Trophoblast cell (in vitro differentiated cells and primary cell): ENCODE measurements around the gene IGFL3.
"Not testable (repeated sequence)": the region's sequence is repeated elsewhere in the genome, so short reads cannot be mapped to it uniquely, and the experiment has no call there.

Experiments used
- DNase-seq, 2 donors: peaks; one replicate each; pipeline ENCODE4 v3.0.0-alpha.2; 2016
- H2AFZ ChIP-seq: 2 replicates; pipeline ENCODE4 v1.6.1; 2013; ENCODE audit warnings: low read length, moderate library complexity, mild to moderate bottlenecking; ENCODE audit not compliant: insufficient read depth, poor library complexity
- H2AK5ac ChIP-seq: 2 replicates; pipeline ENCODE4 v1.6.1; 2013; ENCODE audit warnings: mild to moderate bottlenecking, low read length
- H2BK120ac ChIP-seq: 2 replicates; pipeline ENCODE4 v1.6.1; 2013; ENCODE audit warnings: low read length, mild to moderate bottlenecking, moderate library complexity; ENCODE audit not compliant: insufficient read depth, poor library complexity
- H2BK12ac ChIP-seq: 2 replicates; pipeline ENCODE4 v1.6.1; 2013; ENCODE audit warnings: mild to moderate bottlenecking, low read length, moderate library complexity
- H2BK5ac ChIP-seq: 2 replicates; pipeline ENCODE4 v1.6.1; 2013; ENCODE audit warnings: low read length, low read depth, moderate library complexity, mild to moderate bottlenecking; ENCODE audit not compliant: poor library complexity
- H3K14ac ChIP-seq: 2 replicates; pipeline ENCODE4 v1.6.1; 2013; ENCODE audit warnings: mild to moderate bottlenecking, low read length
- H3K18ac ChIP-seq: 2 replicates; pipeline ENCODE4 v1.6.1; 2013; ENCODE audit warnings: mild to moderate bottlenecking, low read length
- H3K23ac ChIP-seq: 2 replicates; pipeline ENCODE4 v1.6.1; 2013; ENCODE audit warnings: low read length
- H3K27ac ChIP-seq: 2 replicates; pipeline ENCODE4 v1.5.1; 2013; ENCODE audit warnings: low read depth, mild to moderate bottlenecking, inconsistent platforms, low read length, moderate library complexity
- H3K27me3 ChIP-seq: 2 replicates; pipeline ENCODE4 v1.6.1; 2013; ENCODE audit warnings: inconsistent platforms, mild to moderate bottlenecking, low read length, moderate library complexity; ENCODE audit not compliant: insufficient read depth
- H3K36me3 ChIP-seq, 2 experiments: 1 replicate in 1 of 2; 2 replicates in 1 of 2; pipeline ENCODE4 v1.6.1; 2013; ENCODE audit warnings: low read length in 2 of 2, mild to moderate bottlenecking in 2 of 2, moderate library complexity in 1 of 2; ENCODE audit not compliant: insufficient read depth in 2 of 2, control insufficient read depth in 1 of 2
- H3K4ac ChIP-seq: 2 replicates; pipeline ENCODE4 v1.6.1; 2013; ENCODE audit warnings: low read depth, mild to moderate bottlenecking, low read length, moderate library complexity
- H3K4me1 ChIP-seq, 2 experiments: 1 replicate in 1 of 2; 2 replicates in 1 of 2; pipeline ENCODE4 v1.6.1; 2013; ENCODE audit warnings: low read length in 2 of 2, mild to moderate bottlenecking in 2 of 2, moderate library complexity in 1 of 2; ENCODE audit not compliant: insufficient read depth in 2 of 2, control insufficient read depth in 1 of 2
- H3K4me2 ChIP-seq: 2 replicates; pipeline ENCODE4 v1.6.1; 2013; ENCODE audit warnings: inconsistent platforms, mild to moderate bottlenecking, low read length, moderate library complexity
- H3K4me3 ChIP-seq: 2 replicates; pipeline ENCODE4 v1.5.1; 2013; ENCODE audit warnings: mild to moderate bottlenecking, low read depth, low read length, inconsistent platforms
- H3K79me1 ChIP-seq: one replicate; pipeline ENCODE4 v1.6.1; 2013; ENCODE audit warnings: low read length
- H3K79me2 ChIP-seq: 2 replicates; pipeline ENCODE4 v1.6.1; 2013; ENCODE audit warnings: low read length, mild to moderate bottlenecking; ENCODE audit not compliant: control insufficient read depth, insufficient read depth, poor library complexity
- H3K9ac ChIP-seq: 2 replicates; pipeline ENCODE4 v1.6.1; 2013; ENCODE audit warnings: mild to moderate bottlenecking, low read length
- H3K9me3 ChIP-seq: 2 replicates; pipeline ENCODE4 v1.6.1; 2013; ENCODE audit warnings: low read depth, mild to moderate bottlenecking, control low read depth, inconsistent platforms, low read length; ENCODE audit not compliant: insufficient read depth
- H4K12ac ChIP-seq: 2 replicates; pipeline ENCODE4 v1.6.1; 2013; ENCODE audit warnings: low read depth, mild to moderate bottlenecking, low read length, moderate library complexity
- H4K8ac ChIP-seq: 2 replicates; pipeline ENCODE4 v1.6.1; 2013; ENCODE audit warnings: low read depth, mild to moderate bottlenecking, low read length, moderate library complexity
- H4K91ac ChIP-seq: one replicate; pipeline ENCODE4 v1.6.1; 2013; ENCODE audit warnings: low read depth, mild to moderate bottlenecking, low read length, moderate library complexity
- WGBS: extraction: QIAGEN DNeasy Blood & Tissue Kit; methylation state at CpG from one replicate; pipeline ENCODE4 v1.1.7; 2013; ENCODE audit warnings: missing lambda C conversion rate; ENCODE audit not compliant: insufficient read length, insufficient coverage; ENCODE audit errors: extremely low coverage; 5-methylcytosine and 5-hydroxymethylcytosine counted together

IGFL3 gene

GRCh38 chr19:46078573-46079332 lies 45.7 kb downstream of the IGFL3 start:
- WGBS: no CpG with 5 or more reads among the region's 71 CpGs

GRCh38 chr19:46077815-46078167 lies 46.7 kb downstream of the IGFL3 start:
- H4K91ac ChIP-seq: no peak overlapping the region
- H3K4ac ChIP-seq: no peak overlapping the region
- no peak overlapping the region for H2BK5ac ChIP-seq
- no peaks in the 10 kb centered on the region for H3K36me3 ChIP-seq
- WGBS: no CpG with 5 or more reads among the region's 6 CpGs
- no peak overlapping the region for H4K8ac ChIP-seq
- no peak overlapping the region for H3K4me2 ChIP-seq
- H3K14ac ChIP-seq: no peak overlapping the region
- H3K9me3 ChIP-seq: peaks cover 9% of the 10 kb centered on the region
- no peak overlapping the region for H3K18ac ChIP-seq
- no peak overlapping the region for H3K9ac ChIP-seq
- H2BK12ac ChIP-seq: no peak overlapping the region
- H3K4me3 ChIP-seq: no peak overlapping the region
- peaks cover 11% of the 10 kb centered on the region for H3K27me3 ChIP-seq
- no peak for DNase-seq
- H2AFZ ChIP-seq: no peak overlapping the region
- no peak overlapping the region for H3K27ac ChIP-seq
- H4K12ac ChIP-seq: no peak overlapping the region
- H3K4me1 ChIP-seq: peaks cover 7% of the 10 kb centered on the region in 2 experiments
- no peaks in the 10 kb centered on the region for H3K79me2 ChIP-seq
- no peak overlapping the region for H2AK5ac ChIP-seq
- H3K23ac ChIP-seq: no peak overlapping the region
- no peak overlapping the region for H2BK120ac ChIP-seq
- peaks cover 7% of the 10 kb centered on the region for H3K79me1 ChIP-seq

More at GRCh38 chr19:46078573-46079332, 45.7 kb downstream of the IGFL3 start:
- not testable (repeated sequence) for H2AFZ ChIP-seq, H2BK5ac ChIP-seq, H3K4ac ChIP-seq, H3K79me2 ChIP-seq, H2BK12ac ChIP-seq, H3K4me3 ChIP-seq, H3K4me2 ChIP-seq, H3K4me1 ChIP-seq, H2AK5ac ChIP-seq, H4K12ac ChIP-seq, H2BK120ac ChIP-seq, H3K27ac ChIP-seq, H3K18ac ChIP-seq, H3K9ac ChIP-seq, H3K14ac ChIP-seq, H4K8ac ChIP-seq, H3K36me3 ChIP-seq, H3K23ac ChIP-seq, H3K79me1 ChIP-seq, H3K9me3 ChIP-seq
- DNase-seq: peak; percentile 80 to 94
- H4K91ac ChIP-seq: peak overlapping the region; percentile 58
- peaks cover 11% of the 10 kb centered on the region for H3K27me3 ChIP-seq

DNA sequence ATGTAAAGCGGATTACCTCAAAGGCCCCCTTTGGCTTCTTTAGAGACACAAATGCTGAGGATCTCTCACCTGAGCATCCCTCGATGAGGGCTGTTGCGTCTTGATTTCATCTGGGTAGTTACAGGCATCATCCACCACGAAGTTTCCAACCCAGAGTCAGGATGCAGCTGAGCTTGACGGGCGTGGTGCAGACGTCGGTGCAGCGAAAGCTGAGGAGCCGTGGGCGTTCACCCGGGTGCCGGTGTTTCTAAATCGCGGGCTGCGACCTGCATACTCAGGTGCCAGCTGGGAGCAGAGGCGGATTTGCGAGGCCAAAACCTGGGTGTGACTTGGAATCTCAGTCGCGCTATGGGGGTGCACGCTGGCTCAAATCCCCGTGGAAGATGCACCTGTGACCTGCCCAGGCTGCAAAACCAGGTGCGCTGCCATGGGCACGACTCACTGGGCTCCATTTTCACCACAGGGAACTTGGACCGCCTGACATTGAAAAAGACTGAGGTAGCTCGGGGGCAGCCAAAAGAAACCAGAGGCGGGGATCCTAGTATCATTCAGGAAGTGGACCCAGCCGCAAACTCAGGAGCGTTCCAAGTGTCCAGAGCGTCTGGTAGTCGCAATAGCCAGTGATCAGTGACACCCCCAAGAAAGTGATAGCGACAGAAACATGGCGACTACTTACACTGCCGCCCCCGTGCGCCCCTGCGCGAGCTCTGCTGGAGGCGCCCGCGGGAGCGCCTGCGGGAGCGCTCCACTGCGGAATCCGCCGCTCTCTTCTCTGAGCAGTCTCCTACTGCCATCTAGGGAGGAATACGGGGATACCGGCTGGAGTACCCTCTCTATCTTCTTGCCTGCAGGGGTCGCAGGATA lies 47.3 kb downstream of the IGFL3 start:
- H2BK5ac ChIP-seq: no peak overlapping the region
- no peak overlapping the region for H3K27ac ChIP-seq
- peak overlapping the region; percentile 86 for H3K4me2 ChIP-seq
- H3K4me3 ChIP-seq: no peak overlapping the region
- no peak overlapping the region for H4K12ac ChIP-seq
- peaks cover 7% of the 10 kb centered on the region in 2 experiments for H3K4me1 ChIP-seq
- no peaks in the 10 kb centered on the region for H3K36me3 ChIP-seq
- WGBS: no CpG with 5 or more reads among the region's 50 CpGs
- H3K23ac ChIP-seq: no peak overlapping the region
- H4K91ac ChIP-seq: no peak overlapping the region
- H3K14ac ChIP-seq: no peak overlapping the region
- H3K79me1 ChIP-seq: peaks cover 7% of the 10 kb centered on the region
- peaks cover 11% of the 10 kb centered on the region for H3K27me3 ChIP-seq
- H3K4ac ChIP-seq: no peak overlapping the region
- peak; percentile 57 to 67 for DNase-seq
- H3K18ac ChIP-seq: no peak overlapping the region
- no peak overlapping the region for H3K9ac ChIP-seq
- H3K79me2 ChIP-seq: no peaks in the 10 kb centered on the region
- peaks cover 9% of the 10 kb centered on the region for H3K9me3 ChIP-seq
- no peak overlapping the region for H2AFZ ChIP-seq
- no peak overlapping the region for H4K8ac ChIP-seq
- H2BK120ac ChIP-seq: no peak overlapping the region
- H2AK5ac ChIP-seq: no peak overlapping the region
- no peak overlapping the region for H2BK12ac ChIP-seq

- H2AK5ac ChIP-seq: no peak overlapping the region
- H3K18ac ChIP-seq: no peak overlapping the region
- H3K14ac ChIP-seq: no peak overlapping the region
- H4K91ac ChIP-seq: no peak overlapping the region
- no peak overlapping the region for H3K9ac ChIP-seq
- no peak overlapping the region for H2BK5ac ChIP-seq
- no peak overlapping the region for H3K4me2 ChIP-seq
- no peak overlapping the region for H3K27ac ChIP-seq
- H2AFZ ChIP-seq: no peak overlapping the region
- H3K36me3 ChIP-seq: no peaks in the 10 kb centered on the region
- H4K12ac ChIP-seq: no peak overlapping the region
- H3K9me3 ChIP-seq: peaks cover 7% of the 10 kb centered on the region
- H3K4me3 ChIP-seq: no peak overlapping the region
- H3K27me3 ChIP-seq: peaks cover 11% of the 10 kb centered on the region
- no peak overlapping the region for H3K4ac ChIP-seq
- no CpG with 5 or more reads among the region's 9 CpGs for WGBS
- peaks cover 7% of the 10 kb centered on the region in 2 experiments for H3K4me1 ChIP-seq
- peaks cover 4% of the 10 kb centered on the region for H3K79me1 ChIP-seq
- H3K79me2 ChIP-seq: no peaks in the 10 kb centered on the region
- H4K8ac ChIP-seq: no peak overlapping the region
- no peak overlapping the region for H2BK120ac ChIP-seq
- H2BK12ac ChIP-seq: no peak overlapping the region
- no peak for DNase-seq
- H3K23ac ChIP-seq: no peak overlapping the region
These were observed 48.2 kb downstream of the IGFL3 start for GRCh38 chr19:46076031-46076880.
